NCI-H2029 (cell line): ENCODE data around the gene PTPN13.
"Not testable (repeated sequence)": the region's sequence is repeated elsewhere in the genome, so short reads cannot be mapped to it uniquely, and the experiment has no call there.

Experiments used
- DNase-seq: peaks from one replicate; lab custom pipeline; 2025; lab: John Stamatoyannopoulos, UW

PTPN13 gene

GRCh38 chr4:86718152-86718551, 124.0 kb downstream of the PTPN13 start:
- DNase-seq, result no peak

GRCh38 chr4:86719149-86719548, 125.0 kb downstream of the PTPN13 start:
- not testable (repeated sequence) for DNase-seq

- no peak for DNase-seq
Observed at GRCh38 chr4:86720508-86721068, 126.5 kb downstream of the PTPN13 start.

- DNase-seq, result no peak
Observed at GRCh38 chr4:86721412-86721811, 127.3 kb downstream of the PTPN13 start.

- no peak for DNase-seq
Observed at GRCh38 chr4:86730310-86730709, 136.2 kb downstream of the PTPN13 start.

- DNase-seq, result no peak
Observed at GRCh38 chr4:86737244-86737643, 143.1 kb downstream of the PTPN13 start.

- DNase-seq, result no peak
Observed at GRCh38 chr4:86741846-86742245, 147.7 kb downstream of the PTPN13 start.

GRCh38 chr4:86744570-86744969, 150.5 kb downstream of the PTPN13 start:
- no peak for DNase-seq

- no peak for DNase-seq
Observed at GRCh38 chr4:86749121-86749520, 155.0 kb downstream of the PTPN13 start.

- DNase-seq, result no peak
Observed at GRCh38 chr4:86755388-86755787, 161.3 kb downstream of the PTPN13 start.

GRCh38 chr4:86757468-86757867, 163.4 kb downstream of the PTPN13 start:
- DNase-seq, result no peak

GRCh38 chr4:86759298-86759697, 165.2 kb downstream of the PTPN13 start:
- DNase-seq, result no peak

- DNase-seq, result no peak
Observed at GRCh38 chr4:86762649-86763048, 168.5 kb downstream of the PTPN13 start.

GRCh38 chr4:86769794-86770193, 175.7 kb downstream of the PTPN13 start:
- DNase-seq, result no peak

GRCh38 chr4:86771141-86771540, 177.0 kb downstream of the PTPN13 start:
- no peak for DNase-seq

- DNase-seq, result no peak
Observed at GRCh38 chr4:86775061-86775460, 180.9 kb downstream of the PTPN13 start.

GRCh38 chr4:86778175-86778574, 184.1 kb downstream of the PTPN13 start:
- DNase-seq, result no peak

GRCh38 chr4:86788826-86789225, 194.7 kb downstream of the PTPN13 start:
- DNase-seq, result no peak

- DNase-seq, result no peak
Observed at GRCh38 chr4:86791126-86791525, 197.0 kb downstream of the PTPN13 start.

GRCh38 chr4:86809809-86810208, 215.7 kb downstream of the PTPN13 start:
- DNase-seq, result no peak

- DNase-seq, result no peak
Observed at GRCh38 chr4:86810847-86811246, 216.7 kb downstream of the PTPN13 start.

- no peak for DNase-seq
Observed at GRCh38 chr4:86815653-86816052, 221.5 kb downstream of the PTPN13 start.

GRCh38 chr4:86816501-86817273, 222.6 kb downstream of the PTPN13 start:
- no peak for DNase-seq

GRCh38 chr4:86818211-86818610, 224.1 kb downstream of the PTPN13 start:
- DNase-seq, result no peak
